NB4 (cell line): ENCODE data around the gene IRF5.

Experiments used
- DNase-seq: peaks from one replicate; pipeline ENCODE4 v3.0.0; 2010; ENCODE audit warnings: low read depth
- H3K4me3 ChIP-seq: one replicate; pipeline ENCODE4 v1.5.1; 2011; ENCODE audit warnings: mild to moderate bottlenecking, low read depth, low read length, moderate library complexity
- CTCF ChIP-seq: IDR thresholded peaks from one replicate; pipeline ENCODE4 v1.5.1; 2012; ENCODE audit warnings: low read depth, low read length
- MAX ChIP-seq: IDR thresholded peaks from 2 replicates; pipeline ENCODE4 v1.6.1; 2011; ENCODE audit warnings: low read depth, low read length
- MYC ChIP-seq: IDR thresholded peaks from 2 replicates; pipeline ENCODE4 v1.6.1; 2011; ENCODE audit warnings: low read depth, low read length
- POLR2A ChIP-seq: IDR thresholded peaks from 2 replicates; pipeline ENCODE4 v1.6.1; 2011; ENCODE audit warnings: mild to moderate bottlenecking; ENCODE audit not compliant: insufficient read length; ENCODE audit errors: extremely low read depth

IRF5 gene

DNA sequence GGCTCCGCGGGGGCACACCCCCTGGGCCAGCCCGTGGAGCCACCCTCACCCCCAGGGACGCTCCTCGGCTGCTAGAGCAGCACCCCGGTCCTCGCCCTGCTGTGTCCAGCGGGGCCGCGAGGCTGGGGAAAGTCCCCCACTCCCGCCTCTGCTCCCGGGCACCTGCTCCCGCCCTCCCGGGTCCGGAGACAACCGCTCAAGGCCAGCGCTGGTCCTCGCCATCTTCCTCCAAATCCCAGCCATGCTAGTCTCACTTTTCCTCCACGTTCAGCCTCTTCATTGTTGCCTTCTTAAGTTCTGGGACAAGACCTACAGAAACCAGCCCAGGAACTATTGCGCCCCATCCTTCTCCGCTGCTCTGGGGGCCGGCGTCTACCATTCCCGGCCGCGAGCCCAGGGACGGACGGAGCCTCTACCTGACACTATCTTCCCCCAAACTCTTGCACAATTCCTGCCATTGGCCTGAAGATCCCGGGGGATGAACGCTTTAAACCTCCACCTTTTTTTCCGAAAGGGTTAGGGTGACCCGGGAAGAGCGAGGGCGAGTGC lies 22.4 kb upstream of the IRF5 start:
- no peak overlapping the region for H3K4me3 ChIP-seq
- TF ChIP-seq CTCF (no peak), POLR2A (no peak), MAX (no peak), MYC (no peak)

GRCh38 chr7:128915841-128916642 lies 21.7 kb upstream of the IRF5 start:
- TF ChIP-seq MYC, result no peak
- no peak for TF ChIP-seq MAX
- TF ChIP-seq CTCF, result no peak
- no peak for TF ChIP-seq POLR2A
- no peak for DNase-seq
- H3K4me3 ChIP-seq, result no peak overlapping the region

More for the DNA sequence above, 22.4 kb upstream of the IRF5 start:
- DNase-seq, result no peak

DNA sequence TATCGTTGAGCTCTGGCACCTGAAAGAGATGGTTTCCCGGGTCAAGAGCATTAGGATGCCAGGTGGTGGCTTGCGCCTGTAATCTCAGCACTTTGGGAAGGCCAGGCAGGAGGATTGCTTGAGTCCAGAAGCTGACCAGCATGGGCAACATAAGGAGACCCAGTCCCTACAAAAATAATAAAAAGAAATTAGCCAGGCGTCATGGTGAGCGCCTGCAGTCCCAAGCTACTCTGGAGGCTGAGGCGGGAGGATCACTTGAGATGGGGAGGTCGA lies 21.1 kb upstream of the IRF5 start:
- TF ChIP-seq POLR2A (no peak), MYC (no peak), CTCF (no peak), MAX (no peak)
- no peak overlapping the region for H3K4me3 ChIP-seq
- DNase-seq, result no peak

- DNase-seq, result no peak
- H3K4me3 ChIP-seq, result no peak overlapping the region
- TF ChIP-seq MAX (no peak), POLR2A (no peak), CTCF (no peak), MYC (no peak)
Observed at GRCh38 chr7:128917122-128917521, 20.6 kb upstream of the IRF5 start.

GRCh38 chr7:128918016-128918665 lies 19.6 kb upstream of the IRF5 start:
- H3K4me3 ChIP-seq, result no peak overlapping the region
- DNase-seq, result no peak
- no peak for TF ChIP-seq POLR2A
- no peak for TF ChIP-seq MAX
- no peak for TF ChIP-seq MYC
- TF ChIP-seq CTCF, result no peak
